KMS-11 (cell line): ENCODE data around the gene BAX.

Experiments
- H2AFZ ChIP-seq: fragments of 200-600 bp; sonication (generic); 2 replicates; pipeline ENCODE4 v1.6.1; 2016; ENCODE audit warnings: antibody characterized with exemption, mixed run types, low read depth
- H3K27ac ChIP-seq: fragments of 200-600 bp; sonication (generic); 2 replicates; pipeline ENCODE4 v1.6.1; 2016; ENCODE audit warnings: mild to moderate bottlenecking, mixed run types
- H3K27me3 ChIP-seq: fragments of 200-600 bp; sonication (generic); 2 replicates; pipeline ENCODE4 v1.6.1; 2017; ENCODE audit warnings: mild to moderate bottlenecking, low read depth, mixed run types, moderate library complexity; ENCODE audit not compliant: insufficient read depth
- H3K36me3 ChIP-seq: fragments of 200-600 bp; sonication (generic); 2 replicates; pipeline ENCODE4 v1.6.1; 2017; ENCODE audit warnings: mild to moderate bottlenecking, mixed run types; ENCODE audit not compliant: insufficient read depth
- H3K4me1 ChIP-seq: fragments of 200-600 bp; sonication (generic); 2 replicates; pipeline ENCODE4 v1.6.1; 2016; ENCODE audit warnings: mild to moderate bottlenecking, low read depth, mixed run types; ENCODE audit not compliant: poor library complexity, severe bottlenecking
- H3K4me2 ChIP-seq: fragments of 200-600 bp; sonication (generic); 2 replicates; pipeline ENCODE4 v1.7.0; 2016; ENCODE audit warnings: mild to moderate bottlenecking, mixed run types
- H3K4me3 ChIP-seq: fragments of 200-600 bp; sonication (generic); IDR thresholded peaks from 2 replicates; pipeline ENCODE4 v1.6.1; 2017; ENCODE audit warnings: low read depth, low read length, mixed read lengths; ENCODE audit not compliant: insufficient read depth
- H3K79me2 ChIP-seq: fragments of 200-600 bp; sonication (generic); 2 replicates; pipeline ENCODE4 v1.6.1; 2016; ENCODE audit warnings: low read depth, mixed run types; ENCODE audit not compliant: insufficient read depth
- H3K9ac ChIP-seq: fragments of 200-600 bp; sonication (generic); 2 replicates; pipeline ENCODE4 v1.6.1; 2016; ENCODE audit warnings: mild to moderate bottlenecking, mixed run types
- H4K20me1 ChIP-seq: fragments of 200-600 bp; sonication (generic); 2 replicates; pipeline ENCODE4 v1.6.1; 2016; ENCODE audit warnings: mild to moderate bottlenecking, mixed run types; ENCODE audit not compliant: insufficient read depth
- CTCF ChIP-seq: fragments of 200-600 bp; sonication (generic); conservative IDR thresholded peaks from 2 replicates; pipeline ENCODE4 v1.6.1; 2017; ENCODE audit warnings: low read depth, mild to moderate bottlenecking, antibody characterized with exemption, low read length, moderate library complexity, mixed read lengths

BAX gene

GRCh38 chr19:48910803-48911202, 43.9 kb upstream of the BAX start:
- H3K4me2 ChIP-seq = no peak overlapping the region
- H3K27ac ChIP-seq = no peak overlapping the region
- no peak overlapping the region for H2AFZ ChIP-seq
- H3K4me3 ChIP-seq = no peak overlapping the region
- H3K36me3 ChIP-seq = no peaks in the 10 kb centered on the region
- H3K79me2 ChIP-seq = no peaks in the 10 kb centered on the region
- H3K4me1 ChIP-seq = no peaks in the 10 kb centered on the region
- no peak for TF ChIP-seq CTCF
- H4K20me1 ChIP-seq = no peaks in the 10 kb centered on the region
- H3K9ac ChIP-seq = no peak overlapping the region
- H3K27me3 ChIP-seq = no peaks in the 10 kb centered on the region

- Histone ChIP-seq H2AFZ (no peak overlapping the region), H3K4me3 (no peak overlapping the region), H3K4me1 (no peaks in the 10 kb centered on the region), H3K79me2 (no peaks in the 10 kb centered on the region), H3K4me2 (no peak overlapping the region), H3K9ac (no peak overlapping the region), H3K27ac (no peak overlapping the region), H3K27me3 (no peaks in the 10 kb centered on the region), H3K36me3 (no peaks in the 10 kb centered on the region), H4K20me1 (no peaks in the 10 kb centered on the region)
- TF ChIP-seq CTCF = no peak
Measured at GRCh38 chr19:48913114-48913889, 41.4 kb upstream of the BAX start.

GRCh38 chr19:48914181-48914580, 40.5 kb upstream of the BAX start:
- no peaks in the 10 kb centered on the region for H3K79me2 ChIP-seq
- no peak overlapping the region for H2AFZ ChIP-seq
- H3K4me2 ChIP-seq = no peak overlapping the region
- H3K27ac ChIP-seq = no peak overlapping the region
- no peaks in the 10 kb centered on the region for H3K36me3 ChIP-seq
- H3K4me3 ChIP-seq = no peak overlapping the region
- H3K4me1 ChIP-seq = no peaks in the 10 kb centered on the region
- no peak overlapping the region for H3K9ac ChIP-seq
- H3K27me3 ChIP-seq = no peaks in the 10 kb centered on the region
- no peak for TF ChIP-seq CTCF
- H4K20me1 ChIP-seq = no peaks in the 10 kb centered on the region

- Histone ChIP-seq H3K36me3 (no peaks in the 10 kb centered on the region), H3K4me3 (no peak overlapping the region), H4K20me1 (no peaks in the 10 kb centered on the region), H3K9ac (no peak overlapping the region), H3K4me1 (no peaks in the 10 kb centered on the region), H3K27me3 (no peaks in the 10 kb centered on the region), H3K27ac (no peak overlapping the region), H3K79me2 (no peaks in the 10 kb centered on the region), H3K4me2 (no peak overlapping the region), H2AFZ (no peak overlapping the region)
- TF ChIP-seq CTCF = no peak
Measured at GRCh38 chr19:48915757-48916156, 38.9 kb upstream of the BAX start.
